Ecto neural progenitor cell (in vitro differentiated cells): ENCODE results near the gene GABRB1.

ENCODE experiments used
- DNase-seq: peaks from one replicate; pipeline ENCODE4 v3.0.0-alpha.2; 2018; ENCODE audit warnings: low spot score

GABRB1 gene

DNA sequence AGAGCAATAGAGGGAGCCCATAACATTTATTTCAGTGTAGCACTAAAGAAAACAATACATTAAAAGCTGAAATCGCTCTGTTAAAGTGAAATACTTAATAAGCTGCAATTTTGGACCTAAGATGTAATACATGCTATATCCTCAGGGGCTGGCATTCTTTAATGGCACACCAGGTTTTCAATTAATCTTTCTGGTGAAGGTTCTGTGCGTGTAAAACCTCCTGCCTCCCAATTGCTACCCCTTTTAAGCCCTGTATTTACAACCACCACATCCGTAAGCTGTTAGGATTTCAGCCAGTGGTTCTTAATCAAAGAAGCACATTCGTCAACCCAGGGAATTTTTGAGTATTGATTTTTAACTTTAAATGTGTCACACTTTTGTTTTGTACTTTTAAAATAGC lies 439.7 kb downstream of the GABRB1 start:
- DNase-seq = no peak

DNA sequence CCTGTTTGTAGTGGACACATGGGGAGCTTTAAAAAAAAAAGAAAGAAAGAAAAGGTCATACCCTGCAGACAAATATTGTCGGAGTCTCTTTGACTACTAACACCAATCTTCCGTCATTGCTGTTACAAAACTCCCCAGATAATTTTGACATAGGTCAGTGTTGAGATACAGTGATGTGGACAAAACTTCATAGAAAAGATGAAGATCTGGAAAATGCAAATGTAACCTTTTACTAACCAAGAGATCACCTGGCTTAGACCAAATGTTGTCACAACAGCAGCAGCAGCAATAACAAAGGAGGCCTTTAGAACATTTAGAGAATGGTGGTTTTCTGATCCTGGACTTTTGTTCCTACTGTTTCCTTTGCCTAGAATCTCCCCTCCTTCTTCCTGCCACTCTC lies 440.2 kb downstream of the GABRB1 start:
- no peak for DNase-seq

DNA sequence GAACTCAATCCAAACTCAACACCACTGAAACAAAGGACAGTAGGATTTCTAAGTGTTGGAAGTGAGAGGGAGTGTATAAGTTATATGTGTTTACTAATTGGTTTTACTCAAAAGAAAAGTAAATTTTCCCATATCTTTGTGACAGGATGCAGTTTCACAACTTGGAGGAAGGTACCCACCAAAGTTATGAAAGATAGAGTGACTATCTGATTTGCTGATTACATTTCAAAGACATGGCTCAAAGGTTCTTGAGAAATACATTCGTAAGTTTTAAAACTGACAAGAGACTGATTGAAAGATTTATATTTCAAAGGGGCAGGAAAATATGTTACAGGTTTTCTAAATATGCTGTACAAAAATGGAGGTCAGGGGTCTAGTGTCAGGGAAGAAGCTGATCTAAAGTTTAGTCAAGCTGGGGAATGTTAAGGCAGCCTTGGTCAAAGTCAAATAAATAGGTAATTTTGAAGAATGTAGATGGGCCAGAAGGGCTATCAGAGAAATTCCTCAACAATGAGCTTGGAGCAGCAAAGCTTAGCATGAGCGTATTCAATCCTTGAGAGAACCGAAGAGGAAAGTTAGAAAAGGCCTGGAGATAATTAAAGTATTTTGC lies 441.9 kb downstream of the GABRB1 start:
- no peak for DNase-seq

GRCh38 chr4:47474799-47475198 lies 443.4 kb downstream of the GABRB1 start:
- DNase-seq = no peak

- no peak for DNase-seq
Measured at GRCh38 chr4:47475411-47475810, 444.0 kb downstream of the GABRB1 start.
